PC-9 (cell line): ENCODE measurements around the gene PRDM15.

ENCODE experiments used
- CTCF ChIP-seq: fragments of 200-600 bp; sonication (generic); conservative IDR thresholded peaks from 2 replicates; pipeline ENCODE4 v1.6.1; 2017; ENCODE audit warnings: mixed run types, antibody characterized with exemption, mild to moderate bottlenecking, moderate library complexity
- EZH2 ChIP-seq: fragments of 200-600 bp; sonication (generic); IDR thresholded peaks from 2 replicates; pipeline ENCODE4 v1.8.0; 2017; ENCODE audit warnings: antibody characterized with exemption, low read depth

- TF ChIP-seq CTCF (no peak), EZH2 (no peak)
These were observed 43.4 kb downstream of the PRDM15 start for GRCh38 chr21:41835711-41836154.
